ENCODE results near the gene DENND11.

Gene DENND11

DNA sequence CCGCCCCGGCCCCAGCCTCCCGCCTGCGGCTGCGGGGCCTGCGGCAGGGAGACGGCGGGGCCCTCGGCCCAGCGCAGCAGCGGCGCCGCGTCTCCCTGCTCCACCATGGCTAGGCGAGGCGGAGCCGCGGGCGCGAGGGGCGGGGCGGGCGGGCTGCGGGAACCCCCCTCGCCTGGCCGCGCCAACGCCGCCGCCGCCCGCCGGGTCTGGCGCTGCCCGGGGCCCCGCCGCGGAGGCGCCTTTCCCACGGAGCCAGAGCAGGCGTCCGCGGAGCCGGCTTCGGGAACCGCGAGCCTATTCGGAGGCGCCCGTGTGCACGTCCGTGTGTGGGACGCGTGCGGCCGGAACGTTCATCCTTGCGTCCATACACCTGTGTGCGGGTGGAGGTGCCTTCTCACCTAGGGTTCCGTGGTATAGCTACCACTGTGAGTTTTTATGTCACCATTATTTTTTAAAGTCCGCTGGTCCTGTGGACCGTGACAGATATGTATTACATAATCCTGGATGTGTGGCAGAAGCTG is at the start of gene DENND11:
DENND11 (minus strand) TSS at position 120 of the 521 bp plus-strand sequence; CDS start at position 107, 13 bp downstream.
- DNase-seq (ENCODE audit: low read depth) = peak; percentile 43

DNA sequence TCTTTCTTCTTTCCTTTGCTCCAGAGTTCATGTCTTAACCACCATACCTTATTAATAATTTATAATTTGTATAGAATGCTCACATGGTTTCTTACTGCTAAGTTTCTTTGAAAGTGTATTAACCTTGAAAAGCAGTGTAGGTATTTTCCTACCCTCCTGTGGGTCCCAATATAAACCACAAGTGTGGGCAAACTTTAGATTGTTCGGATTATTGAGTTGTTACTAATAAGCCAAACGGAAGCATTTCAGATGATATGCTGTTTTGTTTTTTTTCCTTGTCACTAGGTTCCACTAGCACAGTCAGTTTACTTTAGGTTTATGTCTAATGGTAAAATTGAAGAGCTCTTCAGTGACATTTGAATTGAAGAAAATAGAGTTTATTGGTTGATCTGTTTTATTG is 46.4 kb upstream of the DENND11 start:
- no peak for DNase-seq (ENCODE audit: low read depth)

- DNase-seq (ENCODE audit: low read depth) = no peak
These were observed 42.2 kb upstream of the DENND11 start for GRCh38 chr7:141744131-141744530.

- no peak for DNase-seq (ENCODE audit: low read depth)
These were observed 40.3 kb upstream of the DENND11 start for GRCh38 chr7:141742229-141742628.

- no peak for DNase-seq (ENCODE audit: low read depth)
These were observed 37.3 kb upstream of the DENND11 start for GRCh38 chr7:141739250-141739649.

GRCh38 chr7:141738592-141739013 is 36.6 kb upstream of the DENND11 start:
- no peak for DNase-seq (ENCODE audit: low read depth)

DNA sequence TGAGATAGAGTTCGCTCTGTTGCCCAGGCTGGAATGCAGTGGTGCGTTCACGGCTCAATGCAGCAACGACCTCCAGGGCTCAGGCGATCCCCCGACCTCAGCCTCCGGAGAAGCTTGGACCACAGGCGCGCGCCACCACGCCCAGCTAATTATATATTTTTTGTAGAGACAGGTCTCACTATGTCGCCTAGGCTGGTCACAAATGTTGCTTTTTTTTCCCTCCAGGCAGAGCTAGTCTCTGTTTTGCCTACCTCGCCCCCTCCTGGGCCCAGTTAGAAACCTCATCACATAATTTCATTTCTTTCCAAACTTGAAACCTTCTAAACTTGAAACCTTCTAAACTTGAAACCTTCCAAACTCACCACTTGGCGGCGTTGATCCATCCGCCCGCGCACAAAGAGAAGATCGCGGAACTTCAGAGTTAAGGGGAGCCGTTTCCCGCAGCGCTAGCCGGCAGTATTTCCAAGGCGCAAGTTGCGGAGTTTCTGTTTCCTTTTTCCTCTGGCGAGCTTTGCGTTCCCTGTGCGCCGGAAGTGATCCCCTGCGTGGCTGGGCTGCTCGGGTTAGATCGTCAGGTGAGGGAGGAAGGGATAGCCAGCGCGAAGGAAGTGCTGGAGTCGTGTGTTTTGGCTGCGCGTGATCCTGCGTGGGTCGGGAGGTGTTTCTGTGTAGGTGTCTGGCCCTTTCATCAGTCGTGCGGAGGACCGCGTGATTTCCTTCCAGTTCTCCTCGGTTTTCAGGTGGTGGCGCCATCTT is 36.0 kb upstream of the DENND11 start, which contains the start of gene SSBP1:
SSBP1 (plus strand) TSS at position 523 of the 756 bp plus-strand sequence. CDS start 809 bp downstream, outside the sequence.
- peak; percentile 82 for DNase-seq (ENCODE audit: low read depth)

DNA sequence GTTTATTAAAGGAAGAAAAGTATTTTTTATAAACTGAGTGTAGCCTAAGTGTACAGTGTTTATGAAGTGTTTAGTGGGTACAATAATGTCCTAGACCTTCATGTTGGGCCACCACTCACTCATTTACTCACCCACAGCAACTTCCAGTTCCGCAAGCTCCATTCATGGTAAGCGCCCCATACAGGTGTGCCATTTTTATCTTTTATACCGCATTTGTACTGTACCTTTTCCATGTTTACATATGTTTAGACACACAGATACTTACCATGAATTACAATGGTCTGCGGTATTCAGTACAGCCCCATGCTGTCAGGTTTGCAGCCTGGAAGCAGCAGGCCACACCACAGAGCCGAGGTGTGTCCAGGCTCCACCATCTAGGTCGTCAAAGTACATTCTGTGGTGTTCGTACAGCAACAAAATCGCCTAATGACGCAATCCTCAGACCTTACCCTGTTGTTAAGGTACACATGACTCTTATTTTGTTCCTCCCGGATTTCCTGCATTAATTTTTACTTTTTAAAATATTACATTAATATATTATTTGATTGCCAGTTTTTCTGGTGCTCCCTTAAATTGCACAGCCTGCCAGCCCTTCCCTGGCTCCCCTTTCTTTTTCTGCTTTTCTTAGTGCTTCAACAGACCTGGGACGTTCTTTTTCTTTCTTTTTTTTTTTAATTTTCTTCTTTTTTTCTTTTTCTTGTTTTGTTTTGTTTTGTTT is 35.3 kb upstream of the DENND11 start:
- DNase-seq (ENCODE audit: low read depth) = no peak

DNA sequence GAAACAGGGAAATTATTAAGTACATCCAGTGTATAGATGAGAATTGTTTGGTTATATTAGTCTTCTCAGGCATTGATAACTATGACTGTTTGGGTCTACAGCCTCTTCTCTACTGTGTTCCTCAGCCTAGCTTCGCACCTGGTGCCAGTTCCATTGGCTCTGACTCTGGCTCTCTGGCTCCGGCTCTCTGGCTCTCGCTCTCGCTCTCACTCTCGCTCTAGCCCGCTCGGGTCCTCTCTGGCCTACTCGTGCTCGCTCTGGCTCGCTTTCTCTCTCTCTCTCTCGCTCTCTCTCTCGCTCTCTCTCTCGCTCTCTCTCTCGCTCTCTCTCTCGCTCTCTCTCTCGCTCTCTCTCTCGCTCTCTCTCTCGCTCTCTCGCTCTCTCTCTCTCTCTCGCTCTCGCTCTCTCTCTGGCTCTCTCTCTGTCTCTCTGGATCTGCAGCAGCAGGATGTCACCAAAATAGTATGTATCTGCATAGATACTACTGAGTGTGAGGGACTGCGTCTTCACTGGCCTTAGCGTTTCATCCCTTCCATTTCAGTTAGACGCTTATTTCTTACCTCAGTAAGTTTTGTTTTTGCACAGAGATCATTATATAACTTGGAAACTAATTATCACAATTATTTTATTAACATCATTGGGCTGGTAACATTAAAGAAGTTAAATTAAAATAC is 29.6 kb upstream of the DENND11 start:
- no peak for DNase-seq (ENCODE audit: low read depth)

GRCh38 chr7:141729020-141729419 is 27.1 kb upstream of the DENND11 start:
- DNase-seq (ENCODE audit: low read depth) = no peak

DNA sequence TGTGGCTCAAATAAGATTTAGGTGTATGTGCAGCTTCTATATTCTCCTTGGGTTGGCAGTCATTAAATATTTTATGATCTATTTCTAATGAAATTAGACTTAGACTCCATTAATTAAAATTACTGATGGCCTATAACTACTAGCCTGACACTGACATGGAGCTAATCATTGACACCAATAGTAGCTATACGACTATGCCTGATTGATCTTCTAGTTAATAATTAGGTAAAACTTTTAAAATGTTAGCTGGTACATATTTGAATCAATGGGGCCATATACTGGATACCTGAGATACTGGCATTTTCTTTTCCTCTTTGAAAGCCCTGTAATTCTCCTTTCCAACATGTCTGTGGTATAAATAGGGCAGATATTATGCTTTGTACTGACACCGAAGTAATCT is 20.6 kb upstream of the DENND11 start:
- DNase-seq (ENCODE audit: low read depth) = no peak

- DNase-seq (ENCODE audit: low read depth) = no peak
These were observed 15.5 kb upstream of the DENND11 start for GRCh38 chr7:141717450-141717849.

- DNase-seq (ENCODE audit: low read depth) = no peak
These were observed 14.1 kb upstream of the DENND11 start for GRCh38 chr7:141715794-141716689.

- no peak for DNase-seq (ENCODE audit: low read depth)
These were observed 13.1 kb upstream of the DENND11 start for GRCh38 chr7:141715018-141715417.

DNA sequence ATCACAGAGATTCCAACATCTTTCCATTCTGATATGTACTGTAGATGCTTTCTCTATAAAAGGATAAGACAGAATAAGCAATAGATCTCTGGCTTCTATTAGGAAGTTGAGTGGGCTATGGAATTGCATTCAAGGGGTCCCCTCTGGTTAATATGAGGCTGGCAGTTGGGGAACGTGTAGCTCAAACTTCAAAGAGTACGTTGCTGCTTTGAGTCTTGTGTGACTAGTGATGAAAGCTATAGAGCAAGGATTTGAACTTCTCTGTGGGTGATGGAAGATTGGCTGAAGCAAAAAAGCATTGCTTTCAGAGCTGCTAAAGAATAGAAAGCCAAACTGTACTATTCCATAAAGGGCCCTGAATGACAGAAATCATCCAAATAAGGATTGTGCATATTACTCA is 12.6 kb upstream of the DENND11 start:
- DNase-seq (ENCODE audit: low read depth) = no peak

DNA sequence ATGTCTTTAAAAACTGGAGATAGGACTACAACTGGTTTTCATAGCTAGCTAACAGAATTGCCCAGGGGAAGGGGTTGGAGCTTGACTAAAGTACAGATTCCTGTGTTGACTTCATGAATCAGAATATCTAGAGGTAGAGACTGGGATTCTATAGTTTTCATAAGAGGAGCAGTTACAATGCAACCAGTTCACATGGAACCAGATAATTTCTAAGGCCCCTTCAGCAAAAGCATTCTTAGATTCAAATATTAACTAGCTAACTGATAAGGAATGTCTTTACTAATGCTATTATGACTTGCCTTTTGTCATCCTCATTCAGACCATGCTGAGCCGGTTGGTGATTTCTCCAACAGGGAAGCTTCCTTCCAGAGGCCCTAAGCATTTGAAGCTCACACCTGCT is 11.9 kb upstream of the DENND11 start:
- DNase-seq (ENCODE audit: low read depth) = no peak

- DNase-seq (ENCODE audit: low read depth) = no peak
These were observed 10.8 kb upstream of the DENND11 start for GRCh38 chr7:141712603-141713255.

- no peak for DNase-seq (ENCODE audit: low read depth)
These were observed 8.3 kb upstream of the DENND11 start for GRCh38 chr7:141710301-141710700.

GRCh38 chr7:141709749-141710148 is 7.8 kb upstream of the DENND11 start:
- no peak for DNase-seq (ENCODE audit: low read depth)

- DNase-seq (ENCODE audit: low read depth) = no peak
These were observed 7.4 kb upstream of the DENND11 start for GRCh38 chr7:141709318-141709717.

DNA sequence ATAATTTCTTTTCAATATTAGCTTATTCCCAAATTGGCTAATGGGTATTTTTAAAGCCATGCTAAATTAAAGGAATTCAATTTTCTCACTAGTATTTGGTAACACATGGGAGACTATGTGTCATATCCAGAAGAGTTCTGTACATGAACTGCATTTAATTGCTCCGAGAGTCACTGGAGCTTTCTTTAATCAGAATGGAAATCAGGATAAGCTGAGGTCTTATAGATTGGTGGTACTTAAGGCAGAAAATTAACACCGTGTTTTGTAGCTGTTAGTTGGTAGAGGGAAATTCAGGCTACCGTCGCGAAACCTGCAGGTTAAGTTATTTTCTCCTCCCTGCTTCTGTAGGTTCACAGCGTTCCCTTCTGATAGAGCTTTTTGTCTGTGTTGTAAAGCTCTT is 6.4 kb upstream of the DENND11 start, which contains the start of gene WEE2:
WEE2 (plus strand) TSS at position 3 of the 400 bp plus-strand sequence. CDS start 406 bp downstream, outside the sequence.
- no peak for DNase-seq (ENCODE audit: low read depth)
